Muscle layer of colon (tissue), 2 donors: ENCODE results near the gene ADM2.

Experiments
- H3K27ac ChIP-seq: one replicate; pipeline ENCODE4 v1.7.0; 2013; ENCODE audit warnings: low read depth, mild to moderate bottlenecking, low read length, moderate library complexity
- H3K27me3 ChIP-seq, 2 donors: one replicate each; pipeline ENCODE4 v1.7.0; 2013; ENCODE audit warnings: low read length in 2 of 2, mild to moderate bottlenecking in 2 of 2; ENCODE audit not compliant: insufficient read depth in 2 of 2, control insufficient read depth in 1 of 2
- H3K36me3 ChIP-seq: one replicate; pipeline ENCODE4 v1.7.0; 2013; ENCODE audit warnings: mild to moderate bottlenecking, low read length; ENCODE audit not compliant: insufficient read depth
- H3K4me1 ChIP-seq: one replicate; pipeline ENCODE4 v1.7.0; 2013; ENCODE audit warnings: mild to moderate bottlenecking, low read length; ENCODE audit not compliant: insufficient read depth
- H3K4me3 ChIP-seq, 2 donors: one replicate each; pipeline ENCODE4 v1.7.0; 2013; ENCODE audit warnings: low read length in 2 of 2, low read depth in 1 of 2, mild to moderate bottlenecking in 1 of 2, moderate library complexity in 1 of 2
- H3K9ac ChIP-seq: one replicate; pipeline ENCODE4 v1.7.0; 2013; ENCODE audit warnings: low read length
- H3K9me3 ChIP-seq: one replicate; pipeline ENCODE4 v1.7.0; 2013; ENCODE audit warnings: mild to moderate bottlenecking, low read length
- donor health status: abdominal sarcoma.
- donor health status: Adenocarcinoma of cecum.

The ADM2 gene

DNA sequence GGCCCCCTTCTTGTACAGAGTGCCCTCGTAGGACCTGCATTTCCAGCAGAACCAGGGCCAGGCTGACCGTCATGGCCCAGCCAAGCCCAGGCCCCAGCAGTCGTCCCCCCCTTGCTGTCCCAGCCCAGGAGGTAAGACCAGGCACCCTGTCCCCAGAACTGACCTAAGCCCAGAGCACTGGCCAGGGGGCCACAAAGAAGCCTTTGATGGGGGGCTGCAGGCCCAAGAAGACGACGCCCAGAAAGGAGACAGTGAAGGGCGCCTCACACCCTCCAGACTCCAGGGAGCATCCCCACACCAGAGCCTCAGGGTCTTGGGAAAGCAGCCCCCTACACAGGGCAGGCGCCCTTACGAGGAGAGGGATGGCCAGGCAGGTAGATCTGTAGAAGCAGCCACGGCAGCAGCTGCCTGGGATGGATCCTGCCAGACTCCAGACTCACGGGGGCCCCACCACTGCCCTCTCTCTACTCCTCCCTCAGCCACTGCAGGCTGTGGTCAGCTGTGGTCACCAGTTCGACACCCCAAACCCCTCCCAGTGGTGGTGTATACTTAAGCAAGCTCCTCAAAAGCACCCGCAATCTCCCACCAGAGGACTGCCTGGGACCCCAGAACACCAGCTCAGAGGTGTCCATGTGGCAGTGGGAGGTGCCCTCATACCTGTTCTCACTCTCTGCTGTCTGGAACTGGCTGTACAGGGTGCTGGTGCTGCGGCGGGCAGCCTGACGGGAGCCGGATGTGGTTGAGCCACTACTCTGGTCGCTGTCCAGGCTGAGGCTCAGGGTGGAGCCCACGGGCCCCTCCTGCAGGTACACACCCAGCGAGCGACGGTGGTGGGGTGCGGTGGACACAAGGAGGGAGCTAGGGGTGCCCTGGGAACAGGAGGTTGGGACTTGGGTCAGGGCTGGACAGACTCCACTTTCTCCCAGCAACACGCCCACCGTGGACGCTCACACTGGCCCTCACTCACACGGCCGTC lies 33.5 kb upstream of the ADM2 start:
- Histone ChIP-seq H3K27ac (no peak overlapping the region), H3K36me3 (peaks cover 20% of the 10 kb centered on the region), H3K4me1 (peaks cover 6% of the 10 kb centered on the region), H3K4me3 (no peak overlapping the region), H3K9me3 (no peaks in the 10 kb centered on the region), H3K9ac (no peak overlapping the region), H3K27me3 (no peaks in the 10 kb centered on the region)

DNA sequence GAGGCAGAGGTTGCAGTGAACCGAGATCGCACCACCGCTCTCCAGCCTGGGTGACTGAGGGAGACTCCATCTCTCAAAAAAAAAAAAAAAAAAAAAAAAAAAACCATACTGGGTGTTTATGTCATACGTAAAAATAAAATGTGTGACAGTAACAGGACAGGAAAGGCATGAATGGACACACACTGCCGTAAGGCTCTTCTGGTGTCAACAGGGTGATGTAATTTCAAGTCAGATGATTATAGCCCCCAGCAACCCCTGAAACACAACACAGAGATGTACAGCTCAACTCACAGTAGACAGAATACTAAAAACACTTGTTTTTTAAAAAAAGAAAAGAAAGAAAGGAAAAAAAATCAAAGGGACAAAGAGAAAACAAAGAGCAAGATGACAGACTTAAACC lies 28.7 kb upstream of the ADM2 start:
- Histone ChIP-seq H3K27ac (no peak overlapping the region), H3K36me3 (peaks cover 47% of the 10 kb centered on the region), H3K27me3 (no peaks in the 10 kb centered on the region), H3K9me3 (no peaks in the 10 kb centered on the region), H3K4me3 (no peak overlapping the region), H3K9ac (no peak overlapping the region), H3K4me1 (no peaks in the 10 kb centered on the region)

DNA sequence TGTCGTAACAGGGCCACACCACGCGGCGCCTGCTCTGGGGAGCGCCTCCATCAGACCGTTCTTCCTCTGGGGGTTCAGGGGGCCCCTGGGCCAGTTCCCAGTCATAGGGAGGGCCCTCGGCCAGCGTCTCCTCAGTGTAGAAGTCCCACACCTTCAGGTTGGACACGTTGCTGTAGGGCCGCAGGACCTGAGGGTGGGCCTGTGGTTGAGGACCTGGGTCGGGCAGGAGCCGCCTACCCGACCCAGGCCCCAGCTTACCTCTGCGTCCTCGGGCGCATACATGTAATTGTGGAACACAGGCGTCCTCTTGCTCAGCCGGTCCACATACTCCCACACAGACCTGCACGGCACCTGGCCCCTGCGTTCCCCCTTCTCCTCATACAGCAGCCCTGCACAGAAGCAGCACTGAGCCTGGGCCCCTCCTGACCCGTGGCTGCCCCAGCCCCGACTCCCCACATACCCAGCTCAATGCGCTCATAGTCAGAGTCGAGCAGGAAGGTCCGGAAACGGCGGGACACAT lies 26.7 kb upstream of the ADM2 start:
- Histone ChIP-seq H3K27ac (no peak overlapping the region), H3K9ac (no peak overlapping the region), H3K36me3 (peaks cover 43% of the 10 kb centered on the region), H3K9me3 (no peaks in the 10 kb centered on the region), H3K4me1 (no peaks in the 10 kb centered on the region), H3K4me3 (no peak overlapping the region), H3K27me3 (no peaks in the 10 kb centered on the region)

DNA sequence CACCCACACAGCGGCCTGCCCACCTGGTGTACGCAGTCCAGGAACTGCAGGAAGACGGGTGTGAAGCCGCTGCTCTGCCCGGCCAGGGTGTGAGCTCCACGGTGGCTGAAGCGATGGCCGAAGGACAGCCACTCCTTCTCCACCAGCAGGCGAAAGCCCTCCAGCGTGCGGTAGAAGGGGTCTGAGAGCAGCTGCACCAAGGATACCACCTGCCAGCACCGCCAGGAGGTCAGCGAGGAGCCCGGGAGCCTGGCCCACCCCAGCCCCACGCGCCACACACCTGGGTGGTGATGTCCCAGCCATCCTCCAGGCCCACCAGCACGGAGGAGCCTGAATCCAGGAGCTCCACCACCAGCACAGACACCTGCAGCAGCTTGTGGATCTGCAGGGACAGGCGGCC lies 26.1 kb upstream of the ADM2 start:
- H3K4me3 ChIP-seq = no peak overlapping the region
- H3K27ac ChIP-seq = no peak overlapping the region
- H3K27me3 ChIP-seq = no peaks in the 10 kb centered on the region
- H3K9me3 ChIP-seq = no peaks in the 10 kb centered on the region
- H3K36me3 ChIP-seq = peaks cover 45% of the 10 kb centered on the region
- no peaks in the 10 kb centered on the region for H3K4me1 ChIP-seq
- no peak overlapping the region for H3K9ac ChIP-seq

DNA sequence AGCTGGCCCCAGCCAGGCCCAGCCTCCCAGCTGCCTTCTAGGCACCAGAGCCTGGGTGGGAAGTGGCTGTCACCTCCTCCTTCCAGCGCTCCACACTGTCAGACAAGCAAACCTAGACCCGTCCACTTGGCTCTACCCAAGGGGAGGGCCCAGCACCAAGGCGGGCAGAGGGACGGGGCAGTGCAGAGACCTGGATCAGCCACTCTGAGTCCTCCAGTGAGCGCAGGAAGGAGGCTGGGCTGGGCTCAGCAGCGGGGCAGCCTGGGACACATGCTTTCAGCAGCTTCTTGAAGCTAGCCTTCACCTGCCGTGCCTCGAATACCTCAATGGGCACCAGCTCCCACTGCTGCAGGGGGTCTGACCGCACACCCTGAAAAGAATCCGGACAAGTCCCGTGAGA lies 25.3 kb upstream of the ADM2 start:
- H3K36me3 ChIP-seq = peaks cover 53% of the 10 kb centered on the region
- no peak overlapping the region for H3K9ac ChIP-seq
- no peaks in the 10 kb centered on the region for H3K4me1 ChIP-seq
- H3K4me3 ChIP-seq = no peak overlapping the region
- no peaks in the 10 kb centered on the region for H3K27me3 ChIP-seq
- no peak overlapping the region for H3K27ac ChIP-seq
- no peaks in the 10 kb centered on the region for H3K9me3 ChIP-seq

DNA sequence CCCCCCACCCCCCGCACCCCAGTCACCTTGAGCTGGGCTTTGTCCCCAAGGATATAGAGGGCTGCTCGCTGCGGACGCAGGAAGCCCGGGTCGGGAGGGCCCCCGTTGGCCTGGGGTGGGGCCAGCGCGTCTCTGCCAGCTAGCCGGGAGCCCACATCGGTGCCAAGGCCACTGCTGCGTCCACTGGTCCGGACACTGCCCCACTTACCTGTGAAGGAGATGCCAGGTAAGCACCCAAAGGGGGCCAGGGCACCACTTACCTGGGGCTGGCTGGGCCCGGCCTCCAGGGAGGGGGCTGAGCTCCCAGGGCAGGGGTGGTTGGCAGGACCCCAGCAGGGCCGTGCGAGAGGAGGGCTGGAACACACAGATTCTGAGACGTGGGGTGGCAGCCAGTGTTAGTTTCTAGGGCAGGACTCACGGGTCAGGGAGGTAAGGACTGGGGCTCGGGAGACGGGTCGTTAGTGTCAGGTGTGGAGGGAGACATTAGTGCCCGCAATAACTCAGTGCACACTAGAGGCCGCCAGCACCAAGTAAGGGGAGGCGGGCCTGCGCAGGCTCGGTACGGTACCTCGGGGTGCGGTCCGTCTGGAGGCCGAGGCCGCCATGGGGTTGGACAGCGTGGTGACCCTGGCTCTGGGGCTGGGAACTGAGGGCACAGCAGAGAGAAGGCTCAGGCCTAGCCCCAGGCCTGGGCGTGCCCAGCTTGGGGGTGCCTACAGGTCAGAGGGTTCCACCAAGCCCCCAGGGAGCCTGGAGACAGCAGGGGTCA lies 24.7 kb upstream of the ADM2 start:
- Histone ChIP-seq H3K27me3 (no peaks in the 10 kb centered on the region), H3K4me1 (no peaks in the 10 kb centered on the region), H3K9me3 (no peaks in the 10 kb centered on the region), H3K4me3 (no peak overlapping the region), H3K36me3 (peaks cover 58% of the 10 kb centered on the region), H3K27ac (no peak overlapping the region), H3K9ac (no peak overlapping the region)

DNA sequence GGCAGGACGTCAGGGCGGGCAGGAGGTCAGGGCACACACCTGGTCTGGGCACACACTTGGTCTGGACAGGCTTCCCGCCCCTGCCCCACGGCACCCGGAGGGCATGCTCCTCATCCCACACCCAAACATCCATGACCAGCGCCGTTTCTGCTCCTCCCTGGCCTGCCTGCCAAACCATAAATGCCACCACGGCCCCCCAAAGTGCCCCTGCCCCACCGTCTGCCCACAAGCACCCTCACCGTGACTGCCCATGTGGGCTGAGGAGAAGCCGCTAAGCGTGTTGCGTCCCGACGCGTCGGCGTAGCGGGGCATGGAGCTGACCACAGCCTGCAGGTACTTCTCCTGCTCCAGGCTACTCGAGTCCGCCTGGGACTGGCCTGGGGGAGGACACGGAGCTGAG lies 22.3 kb upstream of the ADM2 start:
- H3K9me3 ChIP-seq = no peaks in the 10 kb centered on the region
- H3K27ac ChIP-seq = no peak overlapping the region
- H3K36me3 ChIP-seq = peaks cover 73% of the 10 kb centered on the region
- H3K27me3 ChIP-seq = no peaks in the 10 kb centered on the region
- H3K9ac ChIP-seq = no peak overlapping the region
- no peaks in the 10 kb centered on the region for H3K4me1 ChIP-seq
- H3K4me3 ChIP-seq = no peak overlapping the region

DNA sequence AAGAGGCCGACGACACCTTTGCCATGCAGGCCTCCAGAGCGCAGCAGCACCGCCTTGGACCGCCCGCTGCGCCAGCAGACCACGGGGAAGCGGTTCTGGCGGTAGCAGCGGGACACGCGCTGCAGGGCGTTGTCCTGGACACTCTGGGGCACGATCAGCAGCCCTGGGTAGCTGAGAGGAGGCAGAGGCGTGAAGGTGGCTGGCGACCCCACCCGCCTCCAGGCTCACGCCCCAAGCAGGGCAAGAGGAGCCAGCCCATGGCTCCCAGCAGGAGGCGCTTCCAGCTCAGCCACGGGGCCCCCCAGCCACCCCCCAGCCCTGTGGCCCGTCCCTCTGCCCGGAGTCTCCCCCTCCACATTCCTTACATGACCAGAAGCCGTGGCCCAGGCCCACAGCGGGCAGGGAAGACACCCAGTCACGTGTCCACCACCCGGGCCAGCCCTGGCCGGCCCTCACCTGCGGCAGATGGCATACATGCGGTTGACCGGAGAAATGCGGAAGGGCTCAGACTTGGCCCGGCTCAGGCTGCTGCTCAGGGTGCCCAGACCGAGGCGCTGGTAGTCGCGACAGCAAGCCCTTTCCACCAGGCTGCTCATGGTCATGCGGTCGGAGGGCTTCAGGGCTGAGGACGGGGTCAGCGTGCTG lies 21.7 kb upstream of the ADM2 start:
- Histone ChIP-seq H3K9me3 (no peaks in the 10 kb centered on the region), H3K27me3 (no peaks in the 10 kb centered on the region), H3K4me1 (no peaks in the 10 kb centered on the region), H3K27ac (no peak overlapping the region), H3K36me3 (peaks cover 74% of the 10 kb centered on the region), H3K9ac (no peak overlapping the region), H3K4me3 (no peak overlapping the region)

DNA sequence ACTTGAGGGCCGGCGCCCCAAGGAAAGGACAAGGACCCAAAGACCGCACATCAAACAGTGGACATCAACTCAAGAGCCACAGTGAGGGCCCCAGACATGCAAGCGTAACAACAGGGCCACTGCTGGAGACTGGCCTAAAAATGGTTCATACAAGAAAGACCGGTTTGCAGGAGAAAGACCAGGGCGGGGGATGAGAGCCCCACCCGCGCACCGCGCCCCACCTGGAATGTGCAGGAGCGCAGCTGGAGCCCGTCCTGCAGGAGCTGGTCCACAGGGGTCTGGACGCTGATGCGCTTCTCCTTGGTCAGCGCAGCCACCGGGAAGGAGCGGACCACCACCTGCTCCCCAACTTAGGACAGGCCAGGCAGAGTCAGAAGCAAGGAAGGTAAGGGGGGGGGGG lies 20.4 kb upstream of the ADM2 start:
- H3K9ac ChIP-seq = no peak overlapping the region
- no peak overlapping the region for H3K27ac ChIP-seq
- no peaks in the 10 kb centered on the region for H3K4me1 ChIP-seq
- H3K9me3 ChIP-seq = no peaks in the 10 kb centered on the region
- H3K27me3 ChIP-seq = no peaks in the 10 kb centered on the region
- no peak overlapping the region for H3K4me3 ChIP-seq
- H3K36me3 ChIP-seq = peaks cover 79% of the 10 kb centered on the region

DNA sequence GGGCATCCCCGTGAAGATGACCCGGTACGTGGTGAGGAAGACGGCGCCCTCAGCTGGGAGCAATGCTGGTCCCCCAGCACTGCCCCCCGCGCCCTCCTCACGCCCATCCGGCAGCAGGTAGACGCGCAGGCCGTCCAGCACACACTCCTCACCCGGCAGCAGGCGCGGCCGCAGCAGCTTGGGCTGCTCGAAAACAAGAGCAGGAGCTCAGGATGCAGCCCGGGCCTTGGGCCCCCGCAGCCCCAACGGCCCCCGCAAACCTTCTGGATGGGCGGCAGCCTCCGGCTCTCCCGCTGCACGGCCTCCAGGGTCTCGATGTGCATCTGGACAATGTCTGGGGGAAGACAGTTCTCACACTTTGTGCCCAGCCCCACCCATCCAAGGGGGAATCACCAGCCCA lies 19.8 kb upstream of the ADM2 start:
- H3K27me3 ChIP-seq = no peaks in the 10 kb centered on the region
- no peak overlapping the region for H3K9ac ChIP-seq
- no peaks in the 10 kb centered on the region for H3K4me1 ChIP-seq
- no peak overlapping the region for H3K27ac ChIP-seq
- H3K36me3 ChIP-seq = peaks cover 85% of the 10 kb centered on the region
- H3K9me3 ChIP-seq = no peaks in the 10 kb centered on the region
- H3K4me3 ChIP-seq = no peak overlapping the region

DNA sequence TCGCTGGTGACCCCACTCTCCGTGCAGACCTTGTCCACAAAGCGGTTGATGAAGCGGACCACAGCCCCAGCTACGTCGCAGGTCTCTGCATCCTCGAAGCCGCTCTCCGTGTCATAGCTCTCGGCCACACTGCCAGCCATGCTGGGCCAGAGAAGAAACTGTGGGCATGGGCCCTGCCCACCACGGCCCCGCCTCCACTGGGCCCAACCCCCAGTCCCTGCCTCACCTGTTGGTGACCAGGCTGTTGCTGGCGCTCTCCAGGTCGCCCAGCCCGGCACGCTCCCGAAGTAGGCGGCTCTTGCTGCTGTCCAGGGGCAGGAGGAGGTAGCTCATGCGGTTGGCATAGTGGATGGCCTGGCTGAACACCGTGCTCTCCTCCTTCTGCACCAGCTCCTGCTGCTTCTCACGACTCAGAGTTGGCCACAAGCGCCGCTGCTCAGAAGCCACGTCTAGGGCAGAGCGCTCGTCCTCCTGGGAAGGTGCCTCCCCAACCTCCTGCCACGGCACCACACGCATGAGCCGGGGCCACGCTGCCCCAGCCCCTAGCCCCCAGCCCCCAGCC lies 19.3 kb upstream of the ADM2 start:
- no peak overlapping the region for H3K4me3 ChIP-seq
- no peaks in the 10 kb centered on the region for H3K27me3 ChIP-seq
- no peak overlapping the region for H3K27ac ChIP-seq
- H3K9ac ChIP-seq = no peak overlapping the region
- H3K36me3 ChIP-seq = peaks cover 85% of the 10 kb centered on the region
- H3K4me1 ChIP-seq = no peaks in the 10 kb centered on the region
- no peaks in the 10 kb centered on the region for H3K9me3 ChIP-seq
